GM21423 (cell line): ENCODE data around the gene MAP3K2.

Experiments used
- ATAC-seq: cut with Tn5 transposase; IDR thresholded peaks from one replicate; pipeline ENCODE4 v1.9.1; 2021; ENCODE audit warnings: mild to moderate bottlenecking, moderate library complexity; ENCODE audit not compliant: unreplicated experiment

The MAP3K2 gene

GRCh38 chr2:127387655-127388422, at the start of gene MAP3K2:
MAP3K2 (minus strand) TSS chr2:127387975; CDS start chr2:127343129, 44,846 bp downstream.
- peak; percentile 70 for ATAC-seq

DNA sequence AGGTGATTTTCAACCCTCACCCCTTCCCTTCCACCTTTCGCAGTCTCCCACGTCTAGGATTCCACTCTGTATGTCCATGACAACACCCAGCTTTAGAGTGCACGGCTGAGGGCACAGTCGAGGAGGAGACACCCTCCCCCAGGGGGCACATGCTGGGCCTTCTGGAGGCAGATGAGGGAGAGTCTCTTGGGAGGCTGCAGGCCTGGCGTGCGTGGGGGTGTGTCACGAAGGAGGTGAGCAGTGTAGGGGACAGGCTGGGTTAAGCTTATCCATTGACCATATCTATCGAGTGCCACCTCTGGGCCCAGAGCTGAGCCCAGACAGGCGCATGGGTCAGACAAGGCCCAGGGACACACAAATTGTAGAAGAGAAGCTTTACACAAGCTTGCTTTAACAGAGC, 49.3 kb upstream of the MAP3K2 start:
- no peak for ATAC-seq

DNA sequence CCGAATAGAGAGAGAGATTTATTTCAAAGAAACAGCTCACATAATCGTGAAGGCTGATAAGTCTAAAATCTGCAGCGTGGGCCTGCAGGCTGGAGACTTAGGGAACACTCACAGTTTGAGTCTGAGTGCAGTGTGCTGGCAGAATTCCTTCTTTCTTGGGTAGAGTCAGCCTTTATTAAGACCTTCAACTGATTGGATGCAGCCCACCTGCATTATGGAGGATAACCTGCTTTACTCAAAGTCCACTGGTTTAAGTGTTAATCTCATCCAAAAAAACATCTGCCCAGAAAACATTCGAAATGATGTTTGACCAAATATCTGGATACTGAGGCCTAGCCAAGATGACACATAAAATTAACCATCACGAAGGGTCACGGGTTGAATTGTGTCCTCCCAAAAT, 46.7 kb upstream of the MAP3K2 start:
- ATAC-seq: no peak

GRCh38 chr2:127431408-127432023, 43.7 kb upstream of the MAP3K2 start:
- no peak for ATAC-seq

DNA sequence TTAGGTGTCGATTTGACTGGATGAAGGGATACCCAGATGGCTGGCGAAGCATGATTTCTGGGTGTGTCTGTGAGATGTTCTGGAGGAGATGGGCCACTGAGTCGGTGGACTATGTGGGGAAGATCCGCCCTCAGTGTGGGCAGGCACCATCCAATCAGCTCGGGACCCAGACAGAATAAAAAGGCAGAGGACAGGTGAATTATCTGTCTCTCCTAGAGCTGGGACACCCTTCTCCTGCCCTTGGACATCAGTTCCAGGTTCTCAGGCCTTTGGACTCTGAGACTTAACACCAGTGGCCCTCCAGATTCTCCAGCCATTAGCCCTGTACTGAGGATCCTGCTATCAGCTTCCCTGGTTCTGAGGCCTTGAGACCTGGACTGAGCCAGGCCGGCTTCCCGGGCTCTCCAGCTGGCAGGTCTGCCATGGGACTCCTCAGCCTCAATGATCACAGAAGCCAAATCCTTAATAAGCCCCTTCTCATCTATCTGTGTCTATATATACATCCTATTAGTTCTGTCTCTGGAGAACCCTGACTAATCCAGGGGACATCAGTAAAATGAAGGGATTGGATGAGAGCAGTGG, 42.2 kb upstream of the MAP3K2 start:
- ATAC-seq: no peak

DNA sequence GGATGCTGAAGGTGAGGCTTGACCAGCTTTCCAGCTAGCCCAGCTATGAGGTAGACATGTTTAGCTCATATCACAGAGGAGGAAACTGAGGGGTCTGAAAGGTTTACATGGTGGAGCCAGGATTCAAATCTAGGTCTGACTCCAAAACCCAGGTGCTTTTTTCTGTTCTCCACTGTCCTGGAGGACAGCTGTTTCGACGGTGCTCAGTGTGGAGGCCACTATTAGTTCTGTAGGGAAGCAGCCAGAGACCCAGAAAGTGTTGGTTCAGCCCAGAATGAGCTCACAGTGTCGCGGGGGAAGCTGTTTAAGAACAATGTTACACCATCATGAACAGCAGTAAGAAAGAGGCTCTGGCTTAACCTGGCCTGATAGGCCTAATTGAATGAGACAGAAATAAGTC, 41.5 kb upstream of the MAP3K2 start:
- ATAC-seq: no peak

DNA sequence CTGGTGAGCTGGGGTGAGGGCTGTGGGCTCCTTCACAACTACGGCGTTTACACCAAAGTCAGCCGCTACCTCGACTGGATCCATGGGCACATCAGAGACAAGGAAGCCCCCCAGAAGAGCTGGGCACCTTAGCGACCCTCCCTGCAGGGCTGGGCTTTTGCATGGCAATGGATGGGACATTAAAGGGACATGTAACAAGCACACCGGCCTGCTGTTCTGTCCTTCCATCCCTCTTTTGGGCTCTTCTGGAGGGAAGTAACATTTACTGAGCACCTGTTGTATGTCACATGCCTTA, 41.0 kb upstream of the MAP3K2 start:
- ATAC-seq: no peak

- no peak for ATAC-seq
Observed at GRCh38 chr2:127428057-127428814, 40.5 kb upstream of the MAP3K2 start.

DNA sequence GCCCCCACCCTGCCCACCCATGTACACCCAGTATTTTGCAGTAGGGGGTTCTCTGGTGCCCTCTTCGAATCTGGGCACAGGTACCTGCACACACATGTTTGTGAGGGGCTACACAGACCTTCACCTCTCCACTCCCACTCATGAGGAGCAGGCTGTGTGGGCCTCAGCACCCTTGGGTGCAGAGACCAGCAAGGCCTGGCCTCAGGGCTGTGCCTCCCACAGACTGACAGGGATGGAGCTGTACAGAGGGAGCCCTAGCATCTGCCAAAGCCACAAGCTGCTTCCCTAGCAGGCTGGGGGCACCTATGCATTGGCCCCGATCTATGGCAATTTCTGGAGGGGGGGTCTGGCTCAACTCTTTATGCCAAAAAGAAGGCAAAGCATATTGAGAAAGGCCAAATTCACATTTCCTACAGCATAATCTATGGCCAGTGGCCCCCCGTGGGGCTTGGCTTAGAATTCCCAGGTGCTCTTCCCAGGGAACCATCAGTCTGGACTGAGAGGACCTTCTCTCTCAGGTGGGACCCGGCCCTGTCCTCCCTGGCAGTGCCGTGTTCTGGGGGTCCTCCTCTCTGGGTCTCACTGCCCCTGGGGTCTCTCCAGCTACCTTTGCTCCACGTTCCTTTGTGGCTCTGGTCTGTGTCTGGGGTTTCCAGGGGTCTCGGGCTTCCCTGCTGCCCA, 39.7 kb upstream of the MAP3K2 start:
- no peak for ATAC-seq

DNA sequence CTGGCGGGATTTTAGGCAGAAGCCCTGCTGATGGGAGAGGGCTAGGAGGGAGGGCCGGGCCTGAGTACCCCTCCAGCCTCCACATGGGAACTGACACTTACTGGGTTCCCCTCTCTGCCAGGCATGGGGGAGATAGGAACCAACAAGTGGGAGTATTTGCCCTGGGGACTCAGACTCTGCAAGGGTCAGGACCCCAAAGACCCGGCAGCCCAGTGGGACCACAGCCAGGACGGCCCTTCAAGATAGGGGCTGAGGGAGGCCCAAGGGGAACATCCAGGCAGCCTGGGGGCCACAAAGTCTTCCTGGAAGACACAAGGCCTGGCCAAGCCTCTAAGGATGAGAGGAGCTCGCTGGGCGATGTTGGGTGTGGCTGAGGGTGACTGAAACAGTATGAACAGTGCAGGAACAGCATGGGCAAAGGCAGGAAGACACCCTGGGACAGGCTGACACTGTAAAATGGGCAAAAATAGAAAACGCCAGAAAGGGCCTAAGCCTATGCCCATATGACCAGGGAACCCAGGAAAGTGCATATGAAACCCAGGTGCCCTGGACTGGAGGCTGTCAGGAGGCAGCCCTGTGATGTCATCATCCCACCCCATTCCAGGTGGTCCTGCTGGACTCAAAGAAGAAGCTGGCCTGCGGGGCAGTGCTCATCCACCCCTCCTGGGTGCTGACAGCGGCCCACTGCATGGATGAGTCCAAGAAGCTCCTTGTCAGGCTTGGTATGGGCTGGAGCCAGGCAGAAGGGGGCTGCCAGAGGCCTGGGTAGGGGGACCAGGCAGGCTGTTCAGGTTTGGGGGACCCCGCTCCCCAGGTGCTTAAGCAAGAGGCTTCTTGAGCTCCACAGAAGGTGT, 39.0 kb upstream of the MAP3K2 start:
- ATAC-seq: no peak

DNA sequence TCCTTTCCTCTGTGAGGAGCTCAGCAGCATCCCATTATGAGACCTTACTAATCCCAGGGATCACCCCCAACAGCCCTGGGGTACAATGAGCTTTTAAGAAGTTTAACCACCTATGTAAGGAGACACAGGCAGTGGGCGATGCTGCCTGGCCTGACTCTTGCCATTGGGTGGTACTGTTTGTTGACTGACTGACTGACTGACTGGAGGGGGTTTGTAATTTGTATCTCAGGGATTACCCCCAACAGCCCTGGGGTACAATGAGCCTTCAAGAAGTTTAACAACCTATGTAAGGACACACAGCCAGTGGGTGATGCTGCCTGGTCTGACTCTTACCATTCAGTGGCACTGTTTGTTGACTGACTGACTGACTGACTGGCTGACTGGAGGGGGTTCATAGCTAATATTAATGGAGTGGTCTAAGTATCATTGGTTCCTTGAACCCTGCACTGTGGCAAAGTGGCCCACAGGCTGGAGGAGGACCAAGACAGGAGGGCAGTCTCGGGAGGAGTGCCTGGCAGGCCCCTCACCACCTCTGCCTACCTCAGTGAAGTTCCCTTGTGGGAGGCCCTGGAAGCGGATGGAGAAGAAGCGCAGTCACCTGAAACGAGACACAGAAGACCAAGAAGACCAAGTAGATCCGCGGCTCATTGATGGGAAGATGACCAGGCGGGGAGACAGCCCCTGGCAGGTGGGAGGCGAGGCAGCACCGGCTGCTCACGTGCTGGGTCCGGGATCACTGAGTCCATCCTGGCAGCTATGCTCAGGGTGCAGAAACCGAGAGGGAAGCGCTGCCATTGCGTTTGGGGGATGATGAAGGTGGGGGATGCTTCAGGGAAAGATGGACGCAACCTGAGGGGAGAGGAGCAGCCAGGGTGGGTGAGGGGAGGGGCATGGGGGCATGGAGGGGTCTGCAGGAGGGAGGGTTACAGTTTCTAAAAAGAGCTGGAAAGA, 38.0 kb upstream of the MAP3K2 start:
- no peak for ATAC-seq

GRCh38 chr2:127424598-127425520, 37.1 kb upstream of the MAP3K2 start:
- ATAC-seq: no peak

DNA sequence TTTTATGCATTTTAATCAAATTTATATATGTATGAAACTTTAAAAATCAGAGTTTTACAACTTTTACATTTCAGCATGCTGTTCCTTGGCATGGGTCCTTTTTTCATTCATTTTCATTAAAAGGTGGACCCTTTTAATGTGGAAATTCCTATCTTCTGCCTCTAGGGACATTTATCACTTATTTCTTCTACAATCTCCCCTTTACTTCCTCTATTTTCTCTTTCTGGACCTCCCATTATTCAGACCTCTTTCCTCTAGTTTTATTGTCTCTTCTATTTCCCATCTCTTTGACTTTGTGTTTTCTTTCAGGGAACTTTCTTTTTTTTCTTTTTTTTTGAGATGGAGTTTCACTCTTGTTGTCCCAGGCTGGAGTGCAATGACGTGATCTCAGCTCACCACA, 36.1 kb upstream of the MAP3K2 start:
- ATAC-seq: no peak

- ATAC-seq: peak; percentile 14
Observed at GRCh38 chr2:127423478-127423843, 35.7 kb upstream of the MAP3K2 start.

DNA sequence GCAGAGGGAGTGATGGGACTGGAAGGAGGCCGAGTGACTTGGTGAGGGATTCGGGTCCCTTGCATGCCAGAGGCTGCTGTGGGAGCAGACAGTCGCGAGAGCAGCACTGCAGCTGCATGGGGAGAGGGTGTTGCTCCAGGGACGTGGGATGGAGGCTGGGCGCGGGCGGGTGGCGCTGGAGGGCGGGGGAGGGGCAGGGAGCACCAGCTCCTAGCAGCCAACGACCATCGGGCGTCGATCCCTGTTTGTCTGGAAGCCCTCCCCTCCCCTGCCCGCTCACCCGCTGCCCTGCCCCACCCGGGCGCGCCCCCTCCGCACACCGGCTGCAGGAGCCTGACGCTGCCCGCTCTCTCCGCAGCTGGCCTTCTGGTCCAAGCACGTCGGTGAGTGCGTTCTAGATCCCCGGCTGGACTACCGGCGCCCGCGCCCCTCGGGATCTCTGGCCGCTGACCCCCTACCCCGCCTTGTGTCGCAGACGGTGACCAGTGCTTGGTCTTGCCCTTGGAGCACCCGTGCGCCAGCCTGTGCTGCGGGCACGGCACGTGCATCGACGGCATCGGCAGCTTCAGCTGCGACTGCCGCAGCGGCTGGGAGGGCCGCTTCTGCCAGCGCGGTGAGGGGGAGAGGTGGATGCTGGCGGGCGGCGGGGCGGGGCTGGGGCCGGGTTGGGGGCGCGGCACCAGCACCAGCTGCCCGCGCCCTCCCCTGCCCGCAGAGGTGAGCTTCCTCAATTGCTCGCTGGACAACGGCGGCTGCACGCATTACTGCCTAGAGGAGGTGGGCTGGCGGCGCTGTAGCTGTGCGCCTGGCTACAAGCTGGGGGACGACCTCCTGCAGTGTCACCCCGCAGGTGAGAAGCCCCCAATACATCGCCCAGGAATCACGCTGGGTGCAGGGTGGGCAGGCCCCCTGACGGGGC, 35.0 kb upstream of the MAP3K2 start:
- peak; percentile 52 for ATAC-seq

GRCh38 chr2:127421871-127422558, 34.2 kb upstream of the MAP3K2 start:
- no peak for ATAC-seq
